HEK293 (cell line): ENCODE results near the gene CYP39A1.

Source experiments
- CTCF ChIA-PET: fragments of 350-600 bp; formaldehyde crosslinking; extraction: SDS; loops from one replicate; lab custom pipeline; 2021; ENCODE audit warnings: antibody characterized with exemption; lab: Yijun Ruan, JAX
- POLR2A ChIA-PET: fragments of 300-600 bp; formaldehyde crosslinking; extraction: SDS; loops from one replicate; lab custom pipeline; 2020; ENCODE audit warnings: antibody characterized with exemption, inconsistent platforms; lab: Yijun Ruan, JAX
- H3K27ac ChIP-seq: fragments of 200-500 bp; sonication (Bioruptor generic); 2 replicates; pipeline ENCODE4 v1.5.1; 2014; ENCODE audit warnings: low read depth, low read length, control low read depth, inconsistent platforms; ENCODE audit errors: extremely low read depth
- H3K36me3 ChIP-seq, 2 experiments: fragments of 200-500 bp in 1 of 2; sonication (Bioruptor generic) in 1 of 2; 1 replicate in 1 of 2; 2 replicates in 1 of 2; pipeline ENCODE4 v1.5.1; 2014 to 2017; ENCODE audit warnings: inconsistent platforms in 2 of 2, low read length in 2 of 2; ENCODE audit not compliant: control insufficient read depth in 2 of 2, insufficient read depth in 1 of 2
- H3K4me1 ChIP-seq: fragments of 200-500 bp; sonication (Bioruptor generic); 2 replicates; pipeline ENCODE4 v1.5.1; 2014; ENCODE audit warnings: mild to moderate bottlenecking, low read length, inconsistent platforms; ENCODE audit not compliant: control insufficient read depth, insufficient read depth
- H3K4me3 ChIP-seq: 2 replicates; pipeline ENCODE4 v1.5.1; 2011; ENCODE audit warnings: low read depth, mild to moderate bottlenecking, control low read depth, low read length, moderate library complexity
- H3K9me3 ChIP-seq: fragments of 200-500 bp; sonication (Bioruptor generic); 2 replicates; pipeline ENCODE4 v1.5.1; 2014; ENCODE audit warnings: low read depth, low read length, inconsistent platforms; ENCODE audit not compliant: control insufficient read depth, insufficient read depth
- GLIS2 ChIP-seq: fragments of 450-650 bp; formaldehyde crosslinking; IDR thresholded peaks from 2 replicates; pipeline ENCODE4 v1.5.1; 2016; ENCODE audit warnings: missing biosample characterization, missing genetic modification characterization
- IKZF3 ChIP-seq: fragments of 450-650 bp; IDR thresholded peaks from 2 replicates; pipeline ENCODE4 v1.5.0; 2018; ENCODE audit warnings: missing biosample characterization, mild to moderate bottlenecking, missing genetic modification characterization, moderate library complexity
- KLF10 ChIP-seq: fragments of 450-650 bp; IDR thresholded peaks from 2 replicates; pipeline ENCODE4 v1.5.1; 2018; ENCODE audit warnings: missing biosample characterization, mild to moderate bottlenecking, missing genetic modification characterization
- YY1 ChIP-seq: fragments of 450-650 bp; formaldehyde crosslinking; IDR thresholded peaks from 2 replicates; pipeline ENCODE4 v1.5.1; 2018; ENCODE audit warnings: missing biosample characterization, missing genetic modification characterization
- ZEB2 ChIP-seq: fragments of 450-650 bp; formaldehyde crosslinking; IDR thresholded peaks from 2 replicates; pipeline ENCODE4 v1.5.1; 2016; ENCODE audit warnings: missing biosample characterization, missing genetic modification characterization
- ZNF140 ChIP-seq: fragments of 450-650 bp; formaldehyde crosslinking; IDR thresholded peaks from 2 replicates; pipeline ENCODE4 v1.5.1; 2016; ENCODE audit warnings: missing biosample characterization, missing genetic modification characterization
- ZNF155 ChIP-seq: fragments of 450-650 bp; formaldehyde crosslinking; IDR thresholded peaks from 2 replicates; pipeline ENCODE4 v1.5.1; 2016; ENCODE audit warnings: missing biosample characterization, missing genetic modification characterization
- ZNF18 ChIP-seq: fragments of 450-650 bp; formaldehyde crosslinking; IDR thresholded peaks from 2 replicates; pipeline ENCODE4 v1.5.1; 2016; ENCODE audit warnings: missing biosample characterization, missing genetic modification characterization
- ZNF184 ChIP-seq: fragments of 450-650 bp; IDR thresholded peaks from 2 replicates; pipeline ENCODE4 v1.5.1; 2018; ENCODE audit warnings: missing biosample characterization, mild to moderate bottlenecking, missing genetic modification characterization
- ZNF311 ChIP-seq: fragments of 450-650 bp; formaldehyde crosslinking; IDR thresholded peaks from 2 replicates; pipeline ENCODE4 v1.5.1; 2017; ENCODE audit warnings: missing biosample characterization, missing genetic modification characterization, borderline replicate concordance
- ZNF394 ChIP-seq: fragments of 450-650 bp; formaldehyde crosslinking; IDR thresholded peaks from 2 replicates; pipeline ENCODE4 v1.5.1; 2016; ENCODE audit warnings: missing biosample characterization, missing genetic modification characterization, mild to moderate bottlenecking, moderate library complexity, borderline replicate concordance
- ZNF514 ChIP-seq: fragments of 450-650 bp; formaldehyde crosslinking; IDR thresholded peaks from 2 replicates; pipeline ENCODE4 v1.5.1; 2016; ENCODE audit warnings: missing biosample characterization, missing genetic modification characterization
- ZNF518A ChIP-seq: fragments of 450-650 bp; formaldehyde crosslinking; conservative IDR thresholded peaks from 2 replicates; pipeline ENCODE4 v1.5.1; 2016; ENCODE audit warnings: low read depth, missing biosample characterization, missing genetic modification characterization
- ZNF76 ChIP-seq: fragments of 450-650 bp; formaldehyde crosslinking; IDR thresholded peaks from 2 replicates; pipeline ENCODE4; 2016; ENCODE audit warnings: low read depth, missing biosample characterization, missing genetic modification characterization, borderline replicate concordance

Gene CYP39A1

GRCh38 chr6:46684771-46685170 is 32.2 kb upstream of the CYP39A1 start (continued):
- TF ChIP-seq ZNF18 (tag by site-specific recombination) = no peak
- no peak for TF ChIP-seq ZEB2 (tag by site-specific recombination)
- TF ChIP-seq GLIS2 (tag by site-specific recombination) = no peak
- no peak for TF ChIP-seq ZNF514 (tag by site-specific recombination)

- Histone ChIP-seq H3K9me3 (no peaks in the 10 kb centered on the region), H3K27ac (no peak overlapping the region), H3K4me3 (no peak overlapping the region), H3K4me1 (no peaks in the 10 kb centered on the region), H3K36me3 (peaks cover 0 to 13% of the 10 kb centered on the region in 2 experiments; a peak in 2 of 3 replicates)
- CTCF ChIA-PET = interaction anchor here (0.7 to 1.6 kb wide), 8 partner anchors 7 to 1057 kb away, joined by 3 to 8 read pairs (median 4); no protein-coding TSS in a partner anchor
- TF ChIP-seq KLF10 (tag by site-specific recombination) (no peak), ZNF155 (tag by site-specific recombination) (no peak), ZNF184 (tag by site-specific recombination) (no peak)
- POLR2A ChIA-PET = no interaction called here
Measured at GRCh38 chr6:46677314-46677654, 24.7 kb upstream of the CYP39A1 start.

GRCh38 chr6:46676604-46677313 is 24.1 kb upstream of the CYP39A1 start:
- ChIA-PET POLR2A (no interaction called here), CTCF (interaction anchor here (0.7 to 1.6 kb wide), 5 partner anchors 11 to 1057 kb away, joined by 4 to 8 read pairs (median 4); no protein-coding TSS in a partner anchor)
- no peak overlapping the region for H3K27ac ChIP-seq
- H3K9me3 ChIP-seq = no peaks in the 10 kb centered on the region
- TF ChIP-seq IKZF3 (tag by site-specific recombination) (no peak), ZNF76 (no peak), YY1 (tag by site-specific recombination) (no peak), ZNF518A (tag by site-specific recombination) (no peak), ZNF140 (tag by site-specific recombination) (no peak), ZNF311 (tag by site-specific recombination) (no peak), ZNF155 (tag by site-specific recombination) (no peak), ZNF394 (tag by site-specific recombination) (no peak)
- peaks cover 0 to 16% of the 10 kb centered on the region in 2 experiments; a peak in 2 of 3 replicates for H3K36me3 ChIP-seq
- no peak overlapping the region for H3K4me3 ChIP-seq
- no peaks in the 10 kb centered on the region for H3K4me1 ChIP-seq
